ENCODE data around the gene FBXL13. TPM values are rescaled to one million over a fixed set of nuclear protein-coding genes. Genes with fewer than 3 reads are reported as not detected.
"Not testable (repeated sequence)": the region's sequence is repeated elsewhere in the genome, so short reads cannot be mapped to it uniquely, and the experiment has no call there.

The FBXL13 gene
- 0.40 TPM for polyA plus RNA-seq (2013, experiment 1 of 2; ENCODE audit: insufficient read length)
- polyA plus RNA-seq (2013, experiment 2 of 2; ENCODE audit: insufficient read length) = 0.40 TPM

DNA sequence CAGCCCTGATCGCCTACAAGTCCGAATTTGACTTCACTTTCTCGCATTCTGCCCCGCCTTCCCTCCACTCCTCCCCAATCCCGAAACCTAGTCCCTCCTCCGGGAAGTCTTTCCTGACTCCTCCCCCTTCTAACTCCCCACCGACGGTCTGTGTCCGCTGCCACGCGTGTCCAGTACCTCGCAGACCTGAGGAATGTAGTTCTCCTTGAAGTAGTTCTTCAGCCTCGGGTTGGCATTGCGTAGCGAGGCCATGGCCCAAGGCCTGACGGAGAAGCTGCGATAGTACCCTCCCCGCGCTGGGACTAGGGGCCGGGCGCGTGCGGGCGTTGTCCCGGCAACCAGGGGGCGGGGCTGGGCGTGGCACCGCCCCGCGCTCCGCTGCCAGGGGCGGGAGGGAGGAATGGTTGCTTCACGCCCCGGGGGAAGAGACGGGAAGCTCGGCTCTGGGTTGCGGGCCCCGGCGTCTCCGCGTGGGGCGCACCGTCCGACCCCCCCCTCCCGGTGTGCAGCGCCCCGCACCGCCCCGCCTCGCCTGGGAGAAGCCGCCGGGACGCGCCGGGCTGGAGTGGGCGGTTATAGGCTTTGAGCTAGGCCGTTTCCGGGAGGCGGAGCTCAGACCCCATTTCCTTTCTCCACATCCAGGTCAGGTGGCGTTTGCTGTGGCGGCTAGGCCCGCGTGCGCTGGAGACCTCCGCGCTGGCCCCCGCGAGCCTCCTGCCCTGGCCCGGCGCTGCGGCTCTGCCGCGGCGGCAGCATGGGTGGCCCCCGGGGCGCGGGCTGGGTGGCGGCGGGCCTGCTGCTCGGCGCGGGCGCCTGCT lies at the start of gene FBXL13, which contains the start of gene ARMC10:
Gene FBXL13, minus strand, starts transcription at position 278 of the 818 bp plus-strand sequence.
Gene ARMC10, plus strand, starts transcription at position 622 of the 818 bp plus-strand sequence. Its CDS starts 133 bp downstream, at position 755.
- DNase-seq = peak; percentile 87

DNA sequence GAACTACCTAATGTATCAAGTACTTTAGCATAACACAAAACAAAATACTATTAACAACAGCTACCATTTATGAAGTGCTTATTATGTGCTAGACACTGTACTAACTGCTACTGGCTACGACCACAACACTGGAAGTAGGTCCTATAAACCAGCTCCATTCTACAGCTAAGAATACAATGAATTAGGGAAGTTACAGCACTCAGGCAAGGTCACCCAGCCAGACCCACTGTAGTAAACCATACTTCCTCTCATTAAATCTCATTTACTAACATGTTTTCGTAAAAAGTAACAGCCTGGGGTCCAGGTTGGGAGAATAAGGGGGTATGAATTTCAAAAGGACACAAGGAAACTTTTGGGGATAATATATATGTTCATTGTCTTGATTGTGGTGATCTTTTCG lies 48.9 kb upstream of the FBXL13 start:
- no peak for DNase-seq

DNA sequence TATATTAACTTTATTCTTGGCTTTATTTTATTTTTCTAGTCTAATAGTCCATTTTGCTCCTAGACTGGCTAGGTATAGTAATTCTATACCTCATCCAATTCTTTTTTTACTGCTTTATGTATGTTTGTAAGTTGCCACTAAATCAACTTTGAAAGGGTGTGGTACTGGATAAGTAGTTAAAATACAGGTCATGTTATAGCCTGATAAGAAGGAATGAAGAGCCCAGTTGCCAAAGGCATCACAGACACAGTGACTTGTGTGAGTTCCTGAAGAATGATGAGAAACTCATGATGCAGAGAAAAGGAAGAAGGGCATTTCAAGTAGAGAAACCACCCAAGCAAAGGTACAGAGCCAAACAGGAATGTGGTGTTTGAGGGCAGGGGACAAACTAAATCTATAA lies 47.0 kb upstream of the FBXL13 start:
- no peak for DNase-seq

DNA sequence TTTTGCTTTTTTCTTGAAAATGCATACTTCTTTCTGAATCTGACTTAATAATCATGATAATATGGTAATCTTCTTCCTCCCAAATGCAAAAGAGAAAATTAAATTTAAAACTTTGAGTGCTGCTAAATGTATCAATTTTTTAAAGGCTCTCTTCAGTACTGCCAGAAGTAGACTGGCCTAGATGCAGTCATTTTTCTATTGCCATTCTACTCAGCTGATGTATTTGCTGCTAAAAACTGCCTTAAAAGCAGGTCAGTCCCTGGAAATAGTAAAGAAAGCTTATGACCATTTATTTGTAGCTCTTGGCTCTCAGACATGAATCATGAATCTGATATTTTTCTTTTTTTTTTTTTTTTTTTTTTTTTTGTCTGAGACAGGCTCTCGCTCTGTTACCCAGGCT lies 45.8 kb upstream of the FBXL13 start:
- peak; percentile 17 for DNase-seq

DNA sequence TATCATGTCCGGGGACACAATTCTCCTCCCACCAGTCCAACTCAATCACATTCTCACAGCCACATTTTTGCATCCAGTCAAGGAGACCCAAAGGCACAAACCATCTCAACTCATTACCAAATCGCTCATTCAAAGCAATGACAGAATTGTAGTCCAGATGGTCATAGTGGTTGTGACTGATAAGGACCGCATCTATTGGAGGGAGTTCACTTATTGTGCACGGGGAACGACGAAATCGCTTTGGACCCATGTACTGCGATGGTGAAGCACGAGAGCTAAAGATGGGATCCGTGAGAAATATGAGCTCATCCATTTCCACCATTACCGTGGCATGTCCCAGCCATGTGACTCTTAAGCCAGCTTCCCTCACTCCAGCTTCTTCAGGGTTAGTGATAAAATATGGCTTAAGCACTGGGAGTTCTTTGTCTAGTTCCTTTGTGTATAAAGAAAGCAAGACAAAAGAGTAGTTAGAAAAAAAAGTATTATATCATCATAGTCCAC lies 45.2 kb upstream of the FBXL13 start:
- no peak for DNase-seq

DNA sequence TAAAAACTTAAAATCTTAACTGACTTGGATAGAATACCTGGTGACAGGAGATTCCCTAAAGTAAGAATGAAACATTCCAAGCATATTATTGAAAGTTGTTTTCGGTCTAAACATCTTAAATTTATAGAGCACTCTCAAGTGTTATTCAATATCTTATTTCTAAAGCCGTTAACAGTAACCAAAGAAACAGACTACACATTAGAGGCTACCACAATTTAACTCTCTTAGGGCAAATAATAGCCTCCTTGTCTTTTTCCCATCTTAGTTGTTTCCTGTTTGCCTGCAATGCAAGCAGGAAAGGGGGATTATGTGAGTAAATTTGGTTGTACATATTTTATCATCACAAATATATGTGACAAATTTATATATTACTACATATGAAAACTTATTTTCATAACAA lies 42.9 kb upstream of the FBXL13 start:
- no peak for DNase-seq

DNA sequence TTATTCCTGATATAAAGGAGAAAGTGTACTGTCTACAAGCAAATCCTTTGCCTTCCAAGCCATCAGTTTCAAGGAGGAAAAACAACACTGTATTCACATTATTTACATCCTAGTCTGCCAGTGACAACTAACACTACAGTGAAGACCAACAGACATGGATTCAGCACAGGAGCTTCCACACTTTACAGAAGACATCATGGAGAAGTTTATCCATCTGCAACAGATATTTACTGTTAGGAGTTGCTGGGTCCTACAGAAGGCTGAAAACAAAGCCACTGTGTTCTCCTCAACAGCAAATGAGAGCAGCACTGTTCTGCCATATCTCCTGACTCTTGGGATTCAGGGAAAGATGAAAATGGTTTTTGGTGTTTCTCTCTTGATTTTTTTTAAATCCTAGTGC lies 42.4 kb upstream of the FBXL13 start:
- DNase-seq = no peak

DNA sequence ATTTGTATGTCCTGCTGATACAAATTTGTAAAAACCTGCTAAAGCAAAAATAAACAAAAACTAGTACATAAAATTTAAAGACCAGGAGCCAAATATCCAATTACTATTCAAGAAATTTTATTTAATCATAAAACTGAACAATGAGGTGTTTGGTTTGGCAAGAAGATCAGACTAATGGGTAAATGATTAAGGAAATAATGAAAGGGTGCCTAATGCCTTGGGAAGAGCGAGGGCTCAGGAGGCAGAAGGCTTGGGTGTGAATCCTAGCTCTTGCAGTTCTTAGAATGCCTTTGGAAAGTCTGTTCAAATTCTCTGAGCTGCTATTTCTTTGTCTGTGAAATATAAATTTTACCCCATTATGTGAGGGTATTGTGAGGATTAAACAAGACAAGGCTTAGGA lies 41.9 kb upstream of the FBXL13 start:
- DNase-seq = no peak

DNA sequence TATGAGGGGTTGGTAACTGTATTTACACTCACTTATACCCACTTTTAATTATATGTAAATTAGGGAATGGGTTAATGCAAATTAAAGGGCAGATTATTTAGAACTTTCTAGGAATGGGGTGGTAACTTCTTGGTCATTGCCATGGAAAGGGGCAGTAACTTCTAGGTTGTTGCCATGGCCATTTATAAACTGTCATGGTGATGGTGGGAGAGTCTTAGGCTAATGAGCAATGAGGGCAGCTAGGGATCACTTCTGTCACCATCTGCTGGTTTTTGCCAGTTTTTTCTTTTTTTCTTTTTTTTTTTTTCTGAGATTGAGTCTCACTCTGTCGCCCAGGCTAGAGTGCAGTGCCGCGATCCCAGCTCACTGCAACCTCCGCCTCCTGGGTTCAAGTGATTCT lies 41.2 kb upstream of the FBXL13 start:
- DNase-seq = no peak

DNA sequence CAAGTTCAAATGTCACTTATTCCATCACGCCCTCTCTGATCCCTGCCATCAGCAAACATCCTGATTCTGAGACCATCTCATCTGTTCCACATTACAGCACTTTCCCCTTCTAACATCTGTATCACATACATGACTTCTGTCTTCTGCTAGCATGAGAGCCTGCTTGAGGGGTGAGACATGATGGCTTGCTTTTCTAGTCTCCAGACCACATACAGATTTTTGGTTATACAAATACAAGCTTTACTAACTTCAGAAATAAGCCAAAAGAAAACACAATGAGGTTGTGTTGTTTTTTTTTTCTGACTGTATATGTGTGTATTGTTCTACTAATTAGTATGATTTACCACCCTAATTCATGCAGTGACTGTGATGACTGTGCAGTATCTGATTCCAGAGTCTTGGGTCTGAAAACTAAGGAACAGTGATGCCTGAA lies 40.0 kb upstream of the FBXL13 start:
- no peak for DNase-seq

DNA sequence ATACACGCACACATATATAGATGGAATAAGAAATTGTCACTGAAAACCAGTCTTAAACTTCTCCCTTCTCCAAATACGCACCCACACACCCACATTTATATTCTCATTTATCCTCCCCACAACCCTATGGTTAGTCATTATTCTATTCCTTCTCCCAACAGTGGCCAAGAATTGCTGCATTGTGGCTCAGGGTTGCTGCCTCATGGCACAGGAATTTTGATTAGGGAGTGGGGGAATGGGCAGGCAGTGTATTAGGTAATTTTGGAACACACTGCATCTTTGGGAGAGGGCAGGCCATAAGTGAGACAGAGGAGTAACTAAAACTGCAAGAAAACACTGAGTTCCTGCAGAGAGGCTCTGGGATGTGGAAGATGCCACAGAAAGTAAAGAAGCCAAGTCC lies 38.6 kb upstream of the FBXL13 start:
- DNase-seq = peak; percentile 87

DNA sequence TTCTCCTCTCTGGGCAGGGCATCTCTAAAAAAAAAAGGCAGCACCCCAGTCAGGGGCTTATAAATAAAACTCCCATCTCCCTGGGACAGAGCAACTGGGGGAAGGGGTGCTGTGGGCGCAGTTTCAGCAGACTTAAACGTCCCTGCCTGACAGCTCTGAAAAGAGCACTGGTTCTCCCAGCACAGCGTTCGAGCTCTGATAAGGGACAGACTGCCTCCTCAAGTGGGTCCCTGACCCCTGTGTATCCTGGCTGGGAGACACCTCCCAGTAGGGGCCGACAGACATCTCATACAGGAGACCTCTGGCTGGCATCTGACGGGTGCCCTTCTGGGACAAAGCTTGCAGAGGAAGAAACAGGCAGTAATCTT lies 32.1 kb upstream of the FBXL13 start:
- not testable (repeated sequence) for DNase-seq

DNA sequence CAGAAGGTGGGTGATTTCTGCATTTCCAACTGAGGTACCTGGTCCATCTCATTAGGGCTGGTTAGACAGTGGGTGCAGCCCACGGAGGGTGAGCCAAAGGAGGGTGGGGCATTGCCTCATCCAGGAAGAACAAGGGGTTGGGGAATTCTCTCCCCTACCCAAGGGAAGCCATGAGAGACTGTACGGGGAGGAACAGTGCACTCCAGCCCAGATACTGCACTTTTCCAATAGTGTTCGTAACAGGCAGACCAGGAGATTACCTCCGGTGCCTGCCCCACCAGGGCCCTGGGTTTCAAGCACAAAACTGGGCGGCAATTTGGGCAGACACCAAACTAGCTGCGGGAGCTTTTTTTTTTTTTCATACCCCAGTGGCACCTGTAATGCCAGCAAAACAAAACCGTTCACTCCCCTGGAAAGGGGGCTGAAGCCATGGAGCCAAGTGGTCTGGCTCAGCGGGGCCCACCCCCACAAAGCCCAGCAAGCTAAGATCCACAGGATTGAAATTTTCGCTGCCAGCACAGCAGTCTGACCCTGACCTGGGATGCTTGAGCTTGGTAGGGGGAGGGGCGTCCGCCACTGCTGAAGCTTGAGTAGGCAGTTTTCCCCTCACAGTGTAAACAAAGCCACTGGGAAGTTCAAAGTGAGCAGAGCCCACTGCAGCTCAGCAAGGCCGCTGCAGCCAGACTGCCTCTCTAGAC lies 31.6 kb upstream of the FBXL13 start:
- DNase-seq = no peak

DNA sequence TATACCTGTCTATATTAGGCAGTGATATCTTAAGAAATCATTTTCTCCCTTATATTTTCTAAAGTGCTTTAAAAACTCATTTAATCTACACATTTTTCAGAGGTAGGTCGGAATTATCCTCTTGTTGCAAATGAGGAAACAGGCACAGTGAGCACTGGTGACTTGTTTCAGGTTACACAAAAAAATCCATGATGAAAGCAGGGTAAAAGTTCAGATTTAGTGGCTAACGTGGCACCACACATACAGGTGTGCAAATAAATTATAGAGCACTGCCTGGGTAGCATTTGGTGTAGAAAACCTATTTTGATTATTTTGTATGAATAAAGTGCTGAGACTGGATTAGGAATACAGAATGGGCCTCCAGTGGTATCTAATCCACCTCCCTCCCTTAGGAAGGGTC lies 26.9 kb upstream of the FBXL13 start:
- no peak for DNase-seq

DNA sequence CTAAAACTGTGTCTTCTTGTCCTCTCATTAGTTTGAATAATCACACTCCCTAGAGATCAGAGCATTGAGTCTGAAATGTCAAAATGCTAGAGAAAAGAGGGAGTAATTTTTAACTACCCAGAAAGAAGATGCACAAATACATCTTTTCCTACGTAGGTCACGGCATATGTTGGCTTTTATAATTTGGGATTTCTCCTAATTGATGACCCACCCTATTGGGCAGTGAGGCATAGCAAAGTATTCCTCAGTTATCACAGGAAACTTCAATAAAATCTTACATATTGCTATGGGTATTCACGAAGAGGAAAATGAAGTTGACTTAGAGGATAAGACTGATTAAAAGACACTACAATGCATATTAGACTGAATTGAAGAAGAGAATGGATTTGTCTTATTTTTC lies 25.8 kb upstream of the FBXL13 start:
- DNase-seq = no peak

DNA sequence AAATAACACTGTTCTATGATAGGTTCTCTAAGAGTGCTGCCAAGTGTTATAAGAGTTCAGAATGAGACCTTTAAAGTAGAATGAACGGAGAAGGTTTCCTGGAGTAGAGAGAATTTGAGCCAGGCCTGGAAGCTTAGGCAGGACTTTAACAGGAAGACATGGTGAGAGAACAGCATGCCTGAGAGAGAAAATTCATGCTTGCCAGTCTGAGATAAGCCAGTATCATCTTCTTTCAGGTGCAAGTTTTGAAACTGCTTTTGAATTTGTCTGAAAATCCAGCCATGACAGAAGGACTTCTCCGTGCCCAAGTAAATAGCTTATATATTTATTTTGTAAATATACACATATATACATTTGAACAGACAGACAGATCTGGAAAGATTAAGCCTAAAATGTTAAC lies 22.4 kb upstream of the FBXL13 start:
- no peak for DNase-seq

DNA sequence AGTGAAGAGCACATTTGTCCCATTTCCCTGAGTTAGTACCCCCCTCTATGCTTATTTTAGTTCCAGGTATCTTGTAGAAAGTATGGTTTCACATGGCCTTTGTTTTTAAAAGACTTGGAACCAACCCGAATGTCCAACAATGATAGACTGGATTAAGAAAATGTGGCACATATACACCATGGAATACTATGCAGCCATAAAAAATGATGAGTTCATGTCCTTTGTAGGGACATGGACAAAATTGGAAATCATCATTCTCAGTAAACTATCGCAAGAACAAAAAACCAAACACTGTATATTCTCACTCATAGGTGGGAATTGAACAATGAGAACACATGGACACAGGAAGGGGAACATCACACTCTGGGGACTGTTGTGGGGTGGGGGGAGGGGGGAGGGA lies 21.0 kb upstream of the FBXL13 start:
- not testable (repeated sequence) for DNase-seq

DNA sequence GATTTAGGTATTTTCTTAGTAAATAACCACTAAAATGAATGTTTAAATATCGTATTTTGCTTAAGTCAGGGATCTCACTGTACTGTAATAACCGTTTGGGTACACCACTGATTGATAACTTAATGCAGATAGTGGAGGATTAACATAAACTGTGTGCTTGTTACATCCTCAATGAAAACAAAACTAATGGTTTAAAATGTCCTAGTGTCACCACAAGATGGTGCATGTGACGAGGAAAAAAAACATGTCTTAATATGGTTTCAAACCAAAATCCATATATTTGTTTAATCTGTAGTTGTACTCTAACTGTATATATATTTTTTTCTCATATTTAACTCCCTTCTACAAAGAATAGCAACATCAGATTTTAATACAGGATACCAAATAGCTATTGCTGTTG lies 19.5 kb upstream of the FBXL13 start:
- no peak for DNase-seq

DNA sequence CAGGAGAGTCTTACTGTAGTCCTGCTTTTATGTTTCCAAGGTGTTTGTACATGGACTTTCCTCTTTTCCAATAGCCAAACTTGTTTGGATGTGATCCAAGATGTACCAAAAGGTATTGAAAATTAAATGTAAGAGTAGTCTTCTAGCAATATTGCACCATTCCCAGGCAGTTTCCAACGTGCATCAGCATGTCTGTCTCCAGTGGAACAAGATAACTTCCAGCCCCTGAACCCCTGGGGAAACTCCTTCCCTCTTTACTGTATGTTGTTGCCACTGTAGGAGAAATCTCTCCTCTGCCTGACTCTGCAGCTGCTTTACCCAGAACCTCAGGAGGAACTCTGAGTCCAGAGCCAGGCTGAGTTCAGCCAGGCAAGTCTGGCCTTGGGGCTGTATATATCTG lies 18.8 kb upstream of the FBXL13 start:
- DNase-seq = no peak

DNA sequence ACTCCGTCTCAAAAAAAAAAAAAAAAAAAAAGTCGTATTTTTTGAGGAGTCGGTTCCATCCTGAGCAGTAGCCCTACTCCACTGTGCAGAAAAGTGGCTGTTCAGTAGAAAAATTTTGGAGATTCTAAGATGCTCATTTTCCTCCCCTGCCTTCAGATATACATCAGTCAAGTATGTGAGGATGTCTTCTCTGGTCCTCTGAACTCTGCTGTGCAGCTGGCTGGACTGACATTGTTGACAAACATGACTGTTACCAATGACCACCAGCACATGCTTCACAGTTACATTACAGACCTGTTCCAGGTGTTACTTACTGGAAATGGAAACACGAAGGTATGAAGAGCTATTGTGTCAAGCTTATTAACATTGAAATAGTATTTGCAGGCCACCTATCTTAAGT lies 17.7 kb upstream of the FBXL13 start:
- not testable (repeated sequence) for DNase-seq

DNA sequence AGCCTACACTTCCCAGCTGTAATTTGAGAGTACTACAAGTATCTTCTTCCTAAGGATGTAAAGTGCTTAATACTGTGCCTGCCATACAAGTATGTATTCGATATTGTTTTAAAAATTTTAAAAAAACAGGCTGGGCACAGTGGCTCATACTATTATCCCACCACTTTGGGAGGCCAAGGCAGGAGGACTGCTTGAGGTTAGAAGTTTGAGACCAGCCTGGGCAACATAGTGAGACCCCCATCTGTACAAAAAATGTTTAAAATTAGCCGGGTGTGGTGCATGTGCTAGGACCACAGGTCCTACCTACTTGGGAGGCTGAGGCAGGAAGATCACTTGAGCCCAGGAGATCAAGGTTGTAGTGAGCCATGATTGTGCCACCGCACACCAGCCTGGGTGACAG lies 8.6 kb upstream of the FBXL13 start:
- no peak for DNase-seq

DNA sequence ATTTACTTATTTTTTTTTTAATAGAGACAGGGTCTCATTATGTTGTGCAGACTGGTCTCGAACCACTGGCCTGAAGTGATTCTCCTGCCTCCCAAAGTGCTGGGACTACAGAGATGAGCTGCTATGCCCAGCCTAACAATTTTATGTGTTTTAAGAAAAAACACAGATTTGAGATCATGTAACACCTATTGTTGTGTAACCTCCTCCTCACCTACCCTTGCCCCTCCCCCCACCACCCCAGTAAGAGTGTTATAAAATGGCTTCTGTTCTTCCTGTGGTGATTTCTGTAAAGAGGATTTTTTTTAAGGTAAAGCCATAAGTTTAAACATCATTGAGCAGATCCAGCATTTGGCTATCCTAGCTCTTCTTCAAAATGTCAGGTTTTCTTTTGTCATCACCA lies 7.9 kb upstream of the FBXL13 start:
- no peak for DNase-seq

DNA sequence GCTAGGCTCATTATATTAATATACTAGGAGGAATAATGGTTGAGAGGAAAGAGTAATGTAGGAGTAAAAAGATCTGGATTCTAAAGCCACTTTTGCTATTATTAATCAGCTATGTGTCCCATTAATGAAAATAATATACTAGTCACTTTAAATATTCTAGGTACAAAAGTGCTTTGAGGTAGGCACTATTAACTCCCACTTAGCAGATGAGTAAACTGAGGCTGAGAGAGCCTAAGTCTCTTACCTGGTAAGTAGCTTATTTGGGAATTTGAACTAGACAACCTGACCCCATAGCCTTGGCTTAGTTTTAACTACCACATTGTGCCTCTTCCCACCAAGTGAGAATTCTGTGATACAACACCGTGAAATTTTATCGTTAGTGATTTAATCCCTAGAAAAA lies 6.3 kb upstream of the FBXL13 start:
- DNase-seq = no peak

DNA sequence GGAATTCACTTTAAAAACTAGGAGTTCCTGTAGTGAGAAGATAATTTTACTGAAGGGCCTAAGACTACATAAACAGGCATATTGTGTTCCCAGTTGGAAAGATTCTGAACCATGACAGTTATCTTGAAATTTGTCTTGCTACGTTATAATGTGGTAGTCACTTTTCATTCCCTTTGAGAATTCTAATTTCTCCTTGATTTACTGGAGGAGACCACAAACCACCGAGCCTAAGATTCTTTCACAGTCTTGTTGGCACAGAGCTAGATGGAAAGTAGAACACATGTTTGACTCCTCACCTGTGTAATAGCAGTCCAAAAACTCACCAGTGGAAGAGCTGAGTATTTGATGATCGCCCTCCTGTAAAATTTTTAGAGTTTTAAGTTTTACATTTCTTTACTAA lies 5.2 kb upstream of the FBXL13 start:
- DNase-seq = no peak
